SU-DHL-6 (cell line): ENCODE measurements around the gene SMAD5.
A peak's percentile ranks its signal among the peaks of the same experiment; 100 is the strongest.

Source experiments
- H2AFZ ChIP-seq: fragments of 200-600 bp; sonication (generic); 2 replicates; pipeline ENCODE4 v1.6.1; 2014; ENCODE audit warnings: low read depth, mild to moderate bottlenecking, moderate library complexity, mixed read lengths, antibody characterized with exemption, low read length; ENCODE audit not compliant: severe bottlenecking
- H3F3A ChIP-seq: fragments of 200-600 bp; shearing (Covaris generic); 2 replicates; pipeline ENCODE4 v1.6.0; 2016; ENCODE audit warnings: antibody characterized with exemption, mild to moderate bottlenecking; ENCODE audit not compliant: insufficient read depth
- H3K27ac ChIP-seq: fragments of 200-600 bp; sonication (generic); 2 replicates; pipeline ENCODE4 v1.5.1; 2016; ENCODE audit warnings: low read depth, mild to moderate bottlenecking, low read length, moderate library complexity, mixed read lengths
- H3K27me3 ChIP-seq: fragments of 200-600 bp; sonication (generic), shearing (Covaris generic); 2 replicates; pipeline ENCODE4 v1.6.0; 2014; ENCODE audit warnings: mild to moderate bottlenecking, low read length
- H3K36me3 ChIP-seq: fragments of 200-600 bp; sonication (generic); 2 replicates; pipeline ENCODE4 v1.6.1; 2014; ENCODE audit warnings: mild to moderate bottlenecking, low read length, mixed read lengths
- H3K4me2 ChIP-seq: fragments of 300-600, 200-600 bp; shearing (Covaris generic), sonication (generic); 2 replicates; pipeline ENCODE4 v1.6.0; 2014; ENCODE audit warnings: low read length, low read depth, mild to moderate bottlenecking; ENCODE audit not compliant: poor library complexity, severe bottlenecking
- H3K4me3 ChIP-seq: fragments of 200-600 bp; sonication (generic); 2 replicates; pipeline ENCODE4 v1.5.1; 2014; ENCODE audit warnings: antibody characterized with exemption, low read length, mild to moderate bottlenecking, mixed read lengths; ENCODE audit not compliant: insufficient read depth, poor library complexity, severe bottlenecking
- H3K79me2 ChIP-seq: fragments of 200-600 bp; sonication (generic); 2 replicates; pipeline ENCODE4 v1.6.1; 2014; ENCODE audit warnings: mild to moderate bottlenecking, low read length, moderate library complexity; ENCODE audit not compliant: insufficient read depth
- H3K9ac ChIP-seq: fragments of 200-600 bp; sonication (generic); 2 replicates; pipeline ENCODE4 v1.7.0; 2014; ENCODE audit warnings: mild to moderate bottlenecking, low read length
- H3K9me2 ChIP-seq: fragments of 200-600 bp; sonication (generic); replicated peaks from 2 replicates; pipeline ENCODE4 v1.6.1; 2014; ENCODE audit warnings: low read length; ENCODE audit not compliant: insufficient read depth
- H3K9me3 ChIP-seq: fragments of 200-600 bp; sonication (generic); 2 replicates; pipeline ENCODE4 v1.6.1; 2014; ENCODE audit warnings: low read length, mixed read lengths; ENCODE audit not compliant: insufficient read depth
- H4K20me1 ChIP-seq: fragments of 200-600 bp; sonication (generic); 2 replicates; pipeline ENCODE4 v1.6.1; 2014; ENCODE audit warnings: low read depth, mild to moderate bottlenecking, antibody characterized with exemption, low read length, moderate library complexity, mixed read lengths
- EZH2phosphoT487 ChIP-seq: fragments of 200-600 bp; sonication (generic), shearing (Covaris generic); conservative IDR thresholded peaks from 2 replicates; pipeline ENCODE4 v1.6.1; 2018; ENCODE audit warnings: mild to moderate bottlenecking, antibody characterized with exemption, low read length, moderate library complexity, mixed read lengths
- TF ChIP-seq, protein P1 (sequence below): fragments of 200-600 bp; sonication (generic); IDR thresholded peaks from one replicate; pipeline ENCODE4 v1.5.1; 2017; ENCODE audit warnings: antibody characterized with exemption, mild to moderate bottlenecking, low read length, moderate library complexity; ENCODE audit not compliant: insufficient read depth, poor library complexity, severe bottlenecking

SMAD5 gene

GRCh38 chr5:136134653-136135052, 2.0 kb downstream of the SMAD5 start:
- H2AFZ ChIP-seq: no peak overlapping the region
- H3K4me2 ChIP-seq: peak overlapping the region; percentile 98
- peaks cover 48% of the 10 kb centered on the region for H4K20me1 ChIP-seq
- H3K27ac ChIP-seq: peak overlapping the region; percentile 58
- peaks cover 78% of the 10 kb centered on the region for H3K79me2 ChIP-seq
- H3K36me3 ChIP-seq: peaks cover 11% of the 10 kb centered on the region
- TF ChIP-seq, protein P1, sequence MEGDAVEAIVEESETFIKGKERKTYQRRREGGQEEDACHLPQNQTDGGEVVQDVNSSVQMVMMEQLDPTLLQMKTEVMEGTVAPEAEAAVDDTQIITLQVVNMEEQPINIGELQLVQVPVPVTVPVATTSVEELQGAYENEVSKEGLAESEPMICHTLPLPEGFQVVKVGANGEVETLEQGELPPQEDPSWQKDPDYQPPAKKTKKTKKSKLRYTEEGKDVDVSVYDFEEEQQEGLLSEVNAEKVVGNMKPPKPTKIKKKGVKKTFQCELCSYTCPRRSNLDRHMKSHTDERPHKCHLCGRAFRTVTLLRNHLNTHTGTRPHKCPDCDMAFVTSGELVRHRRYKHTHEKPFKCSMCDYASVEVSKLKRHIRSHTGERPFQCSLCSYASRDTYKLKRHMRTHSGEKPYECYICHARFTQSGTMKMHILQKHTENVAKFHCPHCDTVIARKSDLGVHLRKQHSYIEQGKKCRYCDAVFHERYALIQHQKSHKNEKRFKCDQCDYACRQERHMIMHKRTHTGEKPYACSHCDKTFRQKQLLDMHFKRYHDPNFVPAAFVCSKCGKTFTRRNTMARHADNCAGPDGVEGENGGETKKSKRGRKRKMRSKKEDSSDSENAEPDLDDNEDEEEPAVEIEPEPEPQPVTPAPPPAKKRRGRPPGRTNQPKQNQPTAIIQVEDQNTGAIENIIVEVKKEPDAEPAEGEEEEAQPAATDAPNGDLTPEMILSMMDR: no peak
- no peak for TF ChIP-seq EZH2phosphoT487
- H3K9ac ChIP-seq: peak overlapping the region; percentile 89
- H3F3A ChIP-seq: peaks cover 3% of the 10 kb centered on the region; the same call in 1 of the 2 replicates
- H3K9me3 ChIP-seq: no peaks in the 10 kb centered on the region
- no peaks in the 10 kb centered on the region for H3K9me2 ChIP-seq
- H3K27me3 ChIP-seq: no peaks in the 10 kb centered on the region
- H3K4me3 ChIP-seq: peak overlapping the region; percentile 84

- Histone ChIP-seq H3K9me3 (no peaks in the 10 kb centered on the region), H3K27me3 (no peaks in the 10 kb centered on the region), H3K4me2 (peak overlapping the region; percentile 98), H3K79me2 (peaks cover 87% of the 10 kb centered on the region), H3F3A (peaks cover 3% of the 10 kb centered on the region; the same call in 1 of the 2 replicates), H3K27ac (peak overlapping the region; percentile 58; the same call in 1 of the 2 replicates), H3K9me2 (no peaks in the 10 kb centered on the region), H2AFZ (no peak overlapping the region), H3K4me3 (peak overlapping the region; percentile 84), H3K9ac (no peak overlapping the region; the same call in 1 of the 2 replicates), H3K36me3 (peaks cover 11% of the 10 kb centered on the region), H4K20me1 (peaks cover 52% of the 10 kb centered on the region)
- TF ChIP-seq, protein P1: no peak
Measured at GRCh38 chr5:136135536-136135935, 2.9 kb downstream of the SMAD5 start.

DNA sequence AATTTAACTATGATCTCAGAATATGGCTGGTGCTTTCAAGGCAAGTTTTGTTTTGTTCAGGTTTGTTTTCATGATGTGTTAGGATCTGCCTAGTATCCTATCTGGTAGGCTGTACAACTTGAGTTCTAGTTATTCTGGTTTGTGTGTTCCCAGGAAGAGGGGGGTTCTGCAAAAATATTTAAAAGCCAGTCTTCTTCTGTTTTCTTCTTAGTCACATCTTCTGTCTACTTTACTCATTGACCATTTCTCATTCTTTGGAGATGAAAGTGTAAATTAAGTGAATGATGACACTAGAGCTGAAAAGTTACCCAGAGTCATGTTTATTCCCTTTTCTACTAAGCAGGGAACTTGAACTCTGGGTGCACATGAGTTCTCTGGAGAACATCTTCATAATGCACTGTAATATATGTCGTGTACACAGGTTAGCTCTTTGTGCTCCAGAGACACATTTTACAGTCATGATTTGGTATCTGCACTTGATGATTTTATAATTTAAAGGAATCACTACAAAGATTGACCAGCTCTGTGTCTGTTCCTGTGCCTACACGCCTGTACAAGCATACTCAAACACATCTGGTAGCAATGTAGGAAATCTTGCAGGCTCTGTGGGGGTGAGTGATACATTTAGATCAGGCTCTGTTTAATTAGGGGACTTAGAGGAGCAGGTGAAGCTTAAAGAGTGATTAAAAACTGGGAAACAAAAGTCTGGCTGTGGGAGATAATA, 5.0 kb downstream of the SMAD5 start:
- Histone ChIP-seq H2AFZ (no peak overlapping the region), H3K4me3 (no peak overlapping the region), H3K9me2 (no peaks in the 10 kb centered on the region), H3K9me3 (no peaks in the 10 kb centered on the region), H3K4me2 (peak overlapping the region; percentile 42), H3K36me3 (peaks cover 11% of the 10 kb centered on the region), H3F3A (peaks cover 3% of the 10 kb centered on the region; the same call in 1 of the 2 replicates), H3K27me3 (no peaks in the 10 kb centered on the region), H3K79me2 (peaks cover 100% of the 10 kb centered on the region), H4K20me1 (peaks cover 73% of the 10 kb centered on the region), H3K27ac (no peak overlapping the region), H3K9ac (0 out of 2 replicates have a peak overlapping the region, but pooled peaks have one; percentile 4)
- TF ChIP-seq EZH2phosphoT487: no peak
- TF ChIP-seq, protein P1: no peak
